Thyroid gland (tissue), 4 donors: Measurements from ENCODE around the gene METRNL.

Experiments used
- POLR2A ChIP-seq, 2 donors: fragments of 450-650 bp; IDR thresholded peaks; one replicate each; pipeline ENCODE4 v1.6.1; 2017; ENCODE audit warnings: antibody characterized with exemption in 2 of 2, mild to moderate bottlenecking in 2 of 2, moderate library complexity in 1 of 2
- TF ChIP-seq, protein P1 (sequence below), 6 experiments: fragments of 200-600 bp in 3 of 6; fragments of 450-650 bp in 3 of 6; sonication (generic) in 3 of 6; IDR thresholded peaks; one replicate each; pipeline ENCODE4 v1.5.1; 2016 to 2019; ENCODE audit warnings: antibody characterized with exemption in 6 of 6, mild to moderate bottlenecking in 2 of 6, inconsistent platforms in 1 of 6, moderate library complexity in 1 of 6

DNA sequence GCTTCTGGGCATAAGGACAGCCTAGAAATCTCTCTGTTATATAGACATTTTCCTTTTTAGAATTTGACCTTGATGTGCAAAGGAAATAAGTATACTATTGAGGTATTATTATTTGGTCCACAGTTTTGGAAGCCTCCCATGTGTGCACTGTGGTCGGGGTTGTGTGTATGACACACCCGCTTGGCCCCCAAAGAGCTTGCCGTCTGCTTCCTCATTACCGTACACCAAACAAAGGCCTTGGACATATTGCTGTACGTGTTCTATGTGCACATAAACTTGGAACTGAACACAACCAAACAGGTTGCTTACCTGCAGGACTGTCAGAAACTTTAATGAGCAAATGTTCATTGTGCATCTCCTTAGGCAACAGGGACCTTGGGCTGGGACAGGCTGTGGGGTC, 38.2 kb downstream of the METRNL start:
- TF ChIP-seq POLR2A (IDR thresholded peaks at IDR 0.05), result no peak
- TF ChIP-seq, protein P1, sequence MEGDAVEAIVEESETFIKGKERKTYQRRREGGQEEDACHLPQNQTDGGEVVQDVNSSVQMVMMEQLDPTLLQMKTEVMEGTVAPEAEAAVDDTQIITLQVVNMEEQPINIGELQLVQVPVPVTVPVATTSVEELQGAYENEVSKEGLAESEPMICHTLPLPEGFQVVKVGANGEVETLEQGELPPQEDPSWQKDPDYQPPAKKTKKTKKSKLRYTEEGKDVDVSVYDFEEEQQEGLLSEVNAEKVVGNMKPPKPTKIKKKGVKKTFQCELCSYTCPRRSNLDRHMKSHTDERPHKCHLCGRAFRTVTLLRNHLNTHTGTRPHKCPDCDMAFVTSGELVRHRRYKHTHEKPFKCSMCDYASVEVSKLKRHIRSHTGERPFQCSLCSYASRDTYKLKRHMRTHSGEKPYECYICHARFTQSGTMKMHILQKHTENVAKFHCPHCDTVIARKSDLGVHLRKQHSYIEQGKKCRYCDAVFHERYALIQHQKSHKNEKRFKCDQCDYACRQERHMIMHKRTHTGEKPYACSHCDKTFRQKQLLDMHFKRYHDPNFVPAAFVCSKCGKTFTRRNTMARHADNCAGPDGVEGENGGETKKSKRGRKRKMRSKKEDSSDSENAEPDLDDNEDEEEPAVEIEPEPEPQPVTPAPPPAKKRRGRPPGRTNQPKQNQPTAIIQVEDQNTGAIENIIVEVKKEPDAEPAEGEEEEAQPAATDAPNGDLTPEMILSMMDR (IDR thresholded peaks at IDR 0.05), result no peak
